Measurements from ENCODE around the gene URAD.

Gene URAD

GRCh38 chr13:27997904-27998522, 9.5 kb upstream of the URAD start:
- DNase-seq = no peak

- DNase-seq = no peak
These were observed 3.4 kb upstream of the URAD start for GRCh38 chr13:27991881-27992280.

- no peak for DNase-seq
These were observed 2.9 kb downstream of the URAD start for GRCh38 chr13:27985600-27985999.

GRCh38 chr13:27982361-27982760, 6.1 kb downstream of the URAD start:
- no peak for DNase-seq

- no peak for DNase-seq
These were observed 7.3 kb downstream of the URAD start for GRCh38 chr13:27981006-27981708.

- no peak for DNase-seq
These were observed 8.1 kb downstream of the URAD start for GRCh38 chr13:27980280-27980998.

GRCh38 chr13:27979765-27980279, 8.7 kb downstream of the URAD start:
- no peak for DNase-seq

GRCh38 chr13:27979001-27979643, 9.4 kb downstream of the URAD start:
- no peak for DNase-seq

- no peak for DNase-seq
These were observed 10.1 kb downstream of the URAD start for GRCh38 chr13:27978301-27978968.

GRCh38 chr13:27977476-27978300, 10.8 kb downstream of the URAD start:
- DNase-seq = no peak

GRCh38 chr13:27976362-27977091, 12.0 kb downstream of the URAD start:
- DNase-seq = no peak

GRCh38 chr13:27975564-27976361, 12.7 kb downstream of the URAD start:
- no peak for DNase-seq

GRCh38 chr13:27973961-27974662, 14.4 kb downstream of the URAD start:
- no peak for DNase-seq

GRCh38 chr13:27973291-27973690, 15.2 kb downstream of the URAD start:
- no peak for DNase-seq

GRCh38 chr13:27972478-27972820, 16.0 kb downstream of the URAD start:
- no peak for DNase-seq

- no peak for DNase-seq
These were observed 16.6 kb downstream of the URAD start for GRCh38 chr13:27971776-27972477.

- no peak for DNase-seq
These were observed 17.3 kb downstream of the URAD start for GRCh38 chr13:27971236-27971645.

GRCh38 chr13:27970382-27971235, 17.9 kb downstream of the URAD start:
- no peak for DNase-seq

Measured in SIG-M5 (cell line).